Activated naive CD4-positive, alpha-beta T cell treated with anti-CD3 and anti-CD28 coated beads, Interleukin-2, amount 50 U/mL, for 24 hours (primary cell): ENCODE results near the gene ZNF800.

Source experiments
- H3K27ac Mint-ChIP-seq: one replicate; pipeline ENCODE4 v1.8.0; 2021; ENCODE audit warnings: mild to moderate bottlenecking, mixed read lengths
- H3K27me3 Mint-ChIP-seq: one replicate; pipeline ENCODE4 v1.8.0; 2021; ENCODE audit warnings: mixed read lengths
- H3K36me3 Mint-ChIP-seq: one replicate; pipeline ENCODE4 v1.8.0; 2021; ENCODE audit warnings: mixed read lengths
- H3K4me1 Mint-ChIP-seq: one replicate; pipeline ENCODE4 v1.8.0; 2021; ENCODE audit warnings: mixed read lengths
- H3K4me3 Mint-ChIP-seq: one replicate; pipeline ENCODE4 v1.8.0; 2021; ENCODE audit warnings: mild to moderate bottlenecking, mixed read lengths
- H3K9me3 Mint-ChIP-seq: one replicate; pipeline ENCODE4 v1.8.0; 2021; ENCODE audit warnings: mixed read lengths

Gene ZNF800

DNA sequence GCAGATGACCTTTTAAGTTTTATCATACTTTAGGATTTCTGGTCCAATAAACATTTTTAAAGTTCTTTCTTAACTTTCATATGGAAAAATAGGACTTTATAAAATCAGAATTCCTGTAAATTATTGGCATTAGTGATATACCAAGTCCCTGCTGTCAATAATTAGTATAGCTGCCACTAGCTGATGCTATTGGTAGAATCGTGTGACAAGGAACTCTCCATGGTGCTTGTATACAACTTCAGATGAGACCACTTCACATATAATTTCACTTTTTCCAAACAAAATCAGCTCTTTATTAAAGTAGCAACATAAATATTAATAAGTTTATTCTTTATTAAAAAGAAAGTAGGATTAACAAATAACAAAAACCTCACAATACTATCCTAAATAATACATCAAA, 49.9 kb downstream of the ZNF800 start:
- Mint-ChIP-seq H3K4me3 (no peak overlapping the region), H3K27ac (no peak overlapping the region), H3K4me1 (peaks cover 13% of the 10 kb centered on the region), H3K9me3 (no peaks in the 10 kb centered on the region), H3K36me3 (peaks cover 3% of the 10 kb centered on the region), H3K27me3 (peaks cover 1% of the 10 kb centered on the region)

DNA sequence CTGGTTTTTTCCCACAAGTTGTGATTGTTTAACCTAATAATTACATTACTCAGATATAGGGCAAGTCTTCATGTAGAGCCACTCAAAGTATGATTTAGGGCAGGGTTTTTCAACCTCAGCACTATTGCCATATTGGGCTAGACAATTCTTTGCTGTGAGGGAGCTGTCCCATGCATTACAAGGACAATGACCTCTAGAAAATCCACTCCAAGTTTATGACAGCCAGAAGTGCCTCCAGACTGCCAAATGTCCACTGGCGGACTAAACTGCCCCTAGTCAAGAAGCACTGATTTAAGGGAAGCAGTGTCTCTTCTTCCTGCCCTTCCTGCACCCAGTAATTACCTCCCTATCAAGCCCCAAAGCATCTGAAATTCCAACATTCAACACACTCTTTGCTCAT, 54.4 kb downstream of the ZNF800 start:
- peaks cover 3% of the 10 kb centered on the region for H3K36me3 Mint-ChIP-seq
- no peaks in the 10 kb centered on the region for H3K9me3 Mint-ChIP-seq
- no peak overlapping the region for H3K27ac Mint-ChIP-seq
- no peaks in the 10 kb centered on the region for H3K4me1 Mint-ChIP-seq
- no peak overlapping the region for H3K4me3 Mint-ChIP-seq
- peaks cover 17% of the 10 kb centered on the region for H3K27me3 Mint-ChIP-seq

DNA sequence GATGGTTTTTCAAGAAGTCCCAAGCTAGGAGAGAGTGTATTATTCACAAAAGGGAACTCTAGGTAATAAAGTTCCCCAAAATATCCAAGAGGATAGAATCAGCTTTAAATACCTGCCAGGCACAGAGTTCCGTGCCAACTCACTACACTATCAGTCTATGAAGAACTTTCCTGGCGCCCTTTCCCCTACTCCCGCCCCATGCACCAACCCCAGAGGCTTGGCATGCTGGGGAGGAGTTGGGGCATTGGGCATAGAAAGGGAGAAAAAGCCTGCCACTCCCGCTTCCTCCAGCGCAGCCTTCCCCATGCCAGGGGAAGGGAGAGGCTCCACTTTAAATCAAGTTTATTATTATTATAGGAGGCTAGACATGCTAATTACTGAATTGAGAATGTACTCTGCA, 54.9 kb downstream of the ZNF800 start:
- H3K4me1 Mint-ChIP-seq: no peaks in the 10 kb centered on the region
- H3K36me3 Mint-ChIP-seq: peaks cover 3% of the 10 kb centered on the region
- no peak overlapping the region for H3K4me3 Mint-ChIP-seq
- H3K27ac Mint-ChIP-seq: no peak overlapping the region
- H3K27me3 Mint-ChIP-seq: peaks cover 17% of the 10 kb centered on the region
- H3K9me3 Mint-ChIP-seq: no peaks in the 10 kb centered on the region

DNA sequence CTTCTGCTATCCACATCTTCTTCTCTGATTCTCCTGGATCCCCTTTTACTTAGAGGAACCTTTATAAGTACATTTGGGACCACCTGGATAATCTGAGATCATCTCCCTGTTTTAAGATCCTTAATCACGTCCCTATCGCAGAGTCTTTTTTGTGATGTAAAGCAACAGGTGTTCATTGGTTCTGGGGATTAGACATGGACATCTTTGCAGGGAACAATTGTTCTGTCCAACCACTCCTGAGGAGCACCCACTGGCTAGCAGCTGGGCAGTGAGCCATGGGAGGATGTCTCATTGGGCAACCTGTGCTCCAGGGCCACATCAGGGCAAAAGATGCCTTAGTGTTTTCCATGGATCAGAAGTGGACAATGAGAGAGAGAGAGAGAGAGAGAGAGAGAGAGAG, 56.0 kb downstream of the ZNF800 start:
- Mint-ChIP-seq H3K36me3 (no peaks in the 10 kb centered on the region), H3K27me3 (peaks cover 20% of the 10 kb centered on the region), H3K27ac (no peak overlapping the region), H3K4me1 (no peaks in the 10 kb centered on the region), H3K9me3 (no peaks in the 10 kb centered on the region), H3K4me3 (no peak overlapping the region)

DNA sequence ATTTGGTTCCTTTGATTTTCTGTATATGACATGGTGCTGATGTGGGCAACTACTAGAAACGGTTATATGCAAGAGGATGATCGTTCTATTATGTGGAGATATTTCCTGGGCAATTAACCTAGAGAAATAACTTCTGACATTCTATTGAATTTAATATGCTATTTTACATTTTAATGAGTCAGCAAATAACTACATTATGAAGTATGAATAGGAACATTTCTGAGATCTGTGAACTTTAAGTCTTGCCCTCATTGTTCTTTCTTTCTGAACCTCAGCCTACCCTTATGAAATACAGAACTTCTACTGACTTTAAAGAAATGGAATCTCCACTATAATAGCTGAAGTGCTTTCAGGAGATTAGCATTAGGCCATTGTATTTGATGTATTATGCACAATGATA, 59.6 kb downstream of the ZNF800 start:
- H3K4me1 Mint-ChIP-seq: no peaks in the 10 kb centered on the region
- H3K36me3 Mint-ChIP-seq: no peaks in the 10 kb centered on the region
- H3K4me3 Mint-ChIP-seq: no peak overlapping the region
- H3K9me3 Mint-ChIP-seq: no peaks in the 10 kb centered on the region
- H3K27ac Mint-ChIP-seq: no peak overlapping the region
- peaks cover 20% of the 10 kb centered on the region for H3K27me3 Mint-ChIP-seq

DNA sequence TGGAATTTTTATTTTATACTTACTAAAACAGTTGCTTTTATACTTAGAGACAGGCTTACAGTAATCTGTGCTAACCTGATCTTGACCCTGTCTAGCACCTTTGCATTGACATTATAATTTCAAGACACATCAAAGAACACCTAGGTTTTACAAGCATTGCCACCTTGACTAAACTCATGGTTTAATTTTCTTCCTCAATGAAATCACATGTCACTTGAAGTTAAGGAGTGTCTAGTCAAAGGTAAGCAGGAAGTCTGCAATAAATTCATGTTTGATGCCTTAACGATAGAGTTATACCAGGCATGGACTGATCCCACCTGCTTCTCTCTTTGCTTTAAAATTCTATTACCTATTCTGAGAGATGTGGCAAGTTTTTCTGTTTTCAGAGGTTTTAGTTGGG, 62.4 kb downstream of the ZNF800 start:
- no peak overlapping the region for H3K4me3 Mint-ChIP-seq
- peaks cover 16% of the 10 kb centered on the region for H3K27me3 Mint-ChIP-seq
- no peaks in the 10 kb centered on the region for H3K4me1 Mint-ChIP-seq
- no peaks in the 10 kb centered on the region for H3K36me3 Mint-ChIP-seq
- H3K9me3 Mint-ChIP-seq: no peaks in the 10 kb centered on the region
- no peak overlapping the region for H3K27ac Mint-ChIP-seq

DNA sequence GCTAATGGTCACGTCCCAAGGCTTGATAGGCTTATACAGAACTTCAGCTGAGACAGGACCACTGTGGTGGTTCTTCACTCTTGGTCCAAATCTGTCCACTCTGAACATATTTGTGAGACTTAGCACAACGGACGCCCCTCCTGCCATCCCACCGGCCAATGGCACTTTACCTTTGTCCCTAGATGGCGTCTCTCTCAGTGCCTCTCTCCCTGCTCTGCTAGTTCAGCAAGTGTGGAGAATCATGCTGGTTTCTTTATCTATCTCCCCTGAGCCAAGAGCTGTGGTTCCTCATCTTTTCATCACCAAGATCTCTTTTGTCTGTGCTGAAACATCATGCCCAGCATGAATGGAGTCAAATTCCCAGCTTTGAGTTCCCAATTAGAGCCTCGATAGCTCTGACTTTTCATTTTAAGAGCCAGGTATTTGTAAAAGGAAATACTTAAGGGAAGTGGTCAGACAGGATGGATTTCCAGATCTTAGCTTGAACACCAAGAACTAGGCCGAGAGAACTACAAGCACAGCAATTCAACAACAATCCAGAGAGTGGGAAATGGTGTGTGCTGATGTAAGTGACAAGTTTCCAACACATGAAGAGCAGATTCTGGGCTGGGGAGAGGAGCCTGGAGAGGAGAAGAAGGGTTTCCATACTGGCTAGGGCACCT, 69.5 kb downstream of the ZNF800 start:
- Mint-ChIP-seq H3K9me3 (no peaks in the 10 kb centered on the region), H3K4me1 (peaks cover 24% of the 10 kb centered on the region), H3K27me3 (peaks cover 6% of the 10 kb centered on the region), H3K27ac (no peak overlapping the region), H3K36me3 (no peaks in the 10 kb centered on the region), H3K4me3 (no peak overlapping the region)

DNA sequence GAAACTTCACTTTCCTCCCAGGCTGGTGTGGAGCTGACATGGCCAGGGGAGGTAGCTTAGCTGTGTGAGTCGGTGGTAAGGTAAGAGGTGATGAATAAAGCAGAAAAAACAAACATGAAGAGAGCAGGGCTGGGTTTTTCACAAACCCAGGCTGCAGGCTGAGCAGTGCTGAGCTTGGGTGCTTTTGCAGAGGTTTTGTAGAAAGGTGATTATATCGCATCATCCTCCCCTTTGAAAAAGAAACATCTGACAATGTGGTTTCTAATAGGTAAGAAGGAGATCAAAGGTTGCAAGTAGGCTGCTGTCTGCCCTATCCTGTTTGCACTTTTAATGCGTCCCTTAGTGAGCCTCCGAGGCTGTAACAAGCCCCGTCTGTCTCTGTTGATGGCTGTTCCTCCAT, 70.2 kb downstream of the ZNF800 start:
- Mint-ChIP-seq H3K27me3 (peaks cover 6% of the 10 kb centered on the region), H3K4me1 (peaks cover 26% of the 10 kb centered on the region), H3K4me3 (no peak overlapping the region), H3K9me3 (no peaks in the 10 kb centered on the region), H3K36me3 (no peaks in the 10 kb centered on the region), H3K27ac (no peak overlapping the region)

DNA sequence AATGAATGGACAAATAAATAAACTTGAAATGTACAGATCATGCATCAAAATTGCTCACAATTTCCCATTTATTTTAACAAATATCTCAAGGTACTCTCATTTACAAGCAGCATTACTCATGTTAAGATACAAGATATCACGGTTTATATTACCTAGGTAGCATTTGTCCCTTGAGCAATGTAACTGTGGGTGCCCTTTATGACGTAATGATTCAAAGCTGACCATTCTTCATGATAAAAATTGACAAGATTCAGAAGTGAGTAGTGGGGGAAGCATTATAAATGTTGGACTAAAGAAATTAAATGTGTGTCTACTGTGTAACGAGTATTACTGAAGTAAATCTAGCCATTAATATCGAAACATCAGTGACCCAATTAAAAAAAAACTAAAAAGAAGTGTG, 71.5 kb downstream of the ZNF800 start:
- H3K4me1 Mint-ChIP-seq: peaks cover 26% of the 10 kb centered on the region
- no peaks in the 10 kb centered on the region for H3K9me3 Mint-ChIP-seq
- H3K36me3 Mint-ChIP-seq: no peaks in the 10 kb centered on the region
- H3K27me3 Mint-ChIP-seq: peaks cover 6% of the 10 kb centered on the region
- H3K27ac Mint-ChIP-seq: no peak overlapping the region
- H3K4me3 Mint-ChIP-seq: no peak overlapping the region
